Stimulated activated CD8-positive, alpha-beta memory T cell treated with anti-CD3 and anti-CD28 coated beads, Interleukin-12 subunit alpha, Interleukin-12 subunit beta, amount 100 ng/mL, for 24 hours (primary cell): ENCODE data around the gene BOD1L2.

Experiments
- DNase-seq: peaks from one replicate; pipeline ENCODE4 v3.0.0-alpha.2; 2020; ENCODE audit errors: extremely low read depth

Gene BOD1L2

GRCh38 chr18:57150081-57150480 lies 3.2 kb downstream of the BOD1L2 start:
- DNase-seq: no peak

GRCh38 chr18:57150828-57151227 lies 3.9 kb downstream of the BOD1L2 start:
- DNase-seq: no peak

DNA sequence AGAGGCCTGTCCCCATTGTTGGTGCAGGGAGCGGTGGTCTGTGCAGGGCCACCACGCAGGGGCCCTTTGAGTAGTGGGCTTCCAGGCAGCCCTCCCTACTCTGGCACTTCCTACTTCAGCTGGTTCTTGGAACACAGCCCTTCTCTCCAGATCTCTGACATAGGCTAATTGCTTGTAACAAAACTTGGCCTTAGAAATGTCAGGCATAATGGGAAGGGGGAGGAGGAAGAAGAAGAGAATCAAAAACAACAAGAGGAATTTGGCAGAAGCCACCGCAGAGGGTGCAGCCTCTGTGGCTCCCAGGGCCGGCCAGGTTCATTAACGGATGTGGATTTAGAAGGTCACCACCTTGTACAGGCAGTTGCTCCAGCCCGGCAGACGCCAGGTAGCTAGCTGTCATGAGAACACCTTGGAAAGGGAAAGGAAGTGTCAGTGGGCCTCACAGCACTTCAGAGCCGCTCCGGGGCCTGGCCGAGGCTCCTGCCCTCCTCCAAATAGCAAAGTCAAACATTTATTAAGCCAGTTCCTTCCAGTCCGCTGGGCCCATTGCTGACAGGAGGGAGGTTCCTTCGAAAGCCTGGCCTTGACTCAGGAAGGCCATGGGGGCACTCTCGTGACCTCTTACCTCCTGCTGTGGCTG lies 7.4 kb downstream of the BOD1L2 start:
- no peak for DNase-seq

GRCh38 chr18:57164401-57164800 lies 17.5 kb downstream of the BOD1L2 start:
- DNase-seq: no peak

DNA sequence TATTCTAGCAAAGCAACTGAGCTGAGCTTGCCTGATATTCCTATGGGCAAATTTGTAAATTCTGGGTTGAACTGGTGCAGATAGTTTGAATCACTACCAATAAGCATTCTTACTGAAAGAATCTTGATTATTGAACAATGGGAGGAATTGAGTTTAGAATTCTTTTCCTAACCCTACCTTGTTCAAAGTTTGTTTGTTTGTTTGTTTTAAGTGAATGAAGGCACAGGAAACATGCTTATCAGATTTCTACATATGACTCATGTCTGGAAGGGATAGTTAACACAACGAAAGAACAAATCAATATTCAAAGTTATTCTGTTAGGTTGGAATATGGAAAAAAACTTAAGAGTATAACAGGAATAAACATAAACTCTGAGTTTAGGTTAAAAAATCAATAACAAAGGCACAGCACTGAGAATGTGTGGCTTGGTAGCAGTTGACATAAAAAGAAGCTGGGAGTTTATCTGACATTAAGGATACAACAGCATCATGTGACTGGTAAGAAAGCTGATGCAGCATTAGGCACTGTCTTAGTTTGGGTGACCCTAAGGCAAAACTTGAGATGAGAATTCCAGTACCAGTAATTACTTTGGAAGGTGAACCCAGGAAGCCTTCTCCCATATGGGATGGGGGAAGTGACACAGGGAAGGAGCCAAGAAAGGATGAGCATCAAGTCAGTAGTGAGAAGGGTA lies 20.9 kb downstream of the BOD1L2 start:
- DNase-seq: no peak

- DNase-seq: no peak
Measured at GRCh38 chr18:57171026-57171425, 24.1 kb downstream of the BOD1L2 start.

GRCh38 chr18:57175532-57175931 lies 28.6 kb downstream of the BOD1L2 start:
- DNase-seq: no peak

GRCh38 chr18:57185434-57185833 lies 38.5 kb downstream of the BOD1L2 start:
- DNase-seq: no peak

GRCh38 chr18:57188851-57189557 lies 42.1 kb downstream of the BOD1L2 start:
- no peak for DNase-seq

GRCh38 chr18:57190026-57190425 lies 43.1 kb downstream of the BOD1L2 start:
- DNase-seq: no peak

DNA sequence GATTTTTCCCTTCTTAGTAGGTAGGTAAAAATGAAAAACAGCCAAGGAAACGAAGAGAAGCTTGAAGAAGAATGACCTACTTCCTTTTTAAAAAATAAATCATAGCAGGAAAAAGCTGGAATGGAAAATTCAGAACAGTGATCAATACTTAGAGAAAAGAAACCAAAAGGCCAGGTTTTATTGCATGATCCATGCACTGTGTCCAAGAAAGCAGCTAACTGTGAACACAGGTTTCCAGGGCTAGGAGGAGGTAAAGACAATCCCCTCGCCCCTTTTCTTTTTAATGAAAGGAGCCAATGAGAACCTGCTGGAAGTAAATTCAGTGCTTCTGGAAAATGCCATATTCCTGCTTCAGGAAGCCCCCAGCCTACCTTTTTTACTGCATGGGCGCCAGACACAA lies 47.2 kb downstream of the BOD1L2 start:
- no peak for DNase-seq

DNA sequence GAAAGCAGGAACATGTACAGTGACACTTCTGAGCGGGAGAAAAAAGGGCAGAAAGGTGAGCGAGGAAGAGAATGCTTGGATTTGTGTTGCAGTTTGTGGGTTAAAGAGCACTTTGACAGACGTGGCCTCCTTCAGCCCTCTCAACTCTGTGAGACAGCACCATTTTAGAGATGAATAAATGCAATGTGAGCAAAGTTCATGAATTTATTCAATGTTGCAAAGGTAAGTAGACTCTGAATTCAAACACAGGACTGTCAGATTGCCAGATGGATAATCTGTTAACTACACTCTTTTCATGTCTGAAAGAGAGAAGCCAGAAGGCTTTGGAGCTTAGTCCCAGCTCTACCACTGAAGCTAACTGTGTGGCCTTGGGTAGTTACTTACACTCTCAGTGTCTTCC lies 47.7 kb downstream of the BOD1L2 start:
- DNase-seq: no peak

- no peak for DNase-seq
Measured at GRCh38 chr18:57195341-57195740, 48.5 kb downstream of the BOD1L2 start.

DNA sequence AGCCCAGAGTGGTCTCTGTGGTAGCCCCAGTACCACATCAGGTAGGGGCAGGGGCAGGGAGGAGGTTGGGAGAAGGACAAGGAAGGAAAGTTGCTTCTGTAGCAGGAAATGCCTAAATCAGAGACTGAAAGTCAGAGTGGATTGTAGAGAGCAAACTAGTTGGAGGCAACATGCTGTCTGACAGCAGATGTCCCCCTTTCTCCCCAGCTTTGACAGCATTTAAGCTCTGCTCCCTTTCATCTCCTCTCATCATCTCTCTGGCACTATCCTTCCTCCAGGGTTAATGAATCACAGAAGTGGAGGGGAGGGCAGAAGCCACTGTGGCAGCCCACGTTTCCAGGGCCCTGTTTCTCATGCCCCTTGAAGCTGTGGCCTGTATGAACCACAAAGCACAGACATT lies 50.4 kb downstream of the BOD1L2 start:
- no peak for DNase-seq

GRCh38 chr18:57198073-57198472 lies 51.2 kb downstream of the BOD1L2 start:
- DNase-seq: no peak
